IMR-90 (cell line): ENCODE data around the gene RHOT2. TPM values are rescaled to one million over a fixed set of nuclear protein-coding genes. Genes with fewer than 3 reads are reported as not detected.

Source experiments
- ATAC-seq: fragments of 200-7000 bp; cut with Tn5 transposase; 2 replicates; pipeline ENCODE4 v1.9.1; 2020; ENCODE audit warnings: low read depth, mild to moderate bottlenecking, moderate library complexity
- BruUV-seq: library from RNA; stranded (reverse); fragments of 400-500 nt; replicated peaks from 2 replicates; lab custom pipeline; 2021; lab: Mats Ljungman, UMichigan
- CTCF ChIA-PET: fragments of 300-600 bp; formaldehyde crosslinking; extraction: SDS; loops from one replicate; lab custom pipeline; 2021; ENCODE audit warnings: antibody characterized with exemption; lab: Yijun Ruan, JAX
- POLR2A ChIA-PET: fragments of 300-600 bp; sonication (Branson Sonifier 250); formaldehyde crosslinking; loops from one replicate; lab custom pipeline; 2022; ENCODE audit warnings: antibody characterized with exemption; ENCODE audit not compliant: unreplicated experiment; lab: Charles Lee
- DNase-seq: peaks from one replicate; pipeline ENCODE4 v3.0.0; 2013
- H2AFZ ChIP-seq: replicated peaks from 2 replicates; pipeline ENCODE3; 2013; ENCODE audit warnings: low read length, mild to moderate bottlenecking; ENCODE audit not compliant: poor library complexity
- H2AK5ac ChIP-seq: 2 replicates; pipeline ENCODE4 v1.6.1; 2013; ENCODE audit warnings: low read depth, low read length, inconsistent platforms
- H2AK9ac ChIP-seq: replicated peaks from 2 replicates; pipeline ENCODE3; 2013; ENCODE audit warnings: mild to moderate bottlenecking, low read depth, low read length, moderate library complexity; ENCODE audit not compliant: poor library complexity
- H2BK120ac ChIP-seq: 2 replicates; pipeline ENCODE4 v1.6.1; 2013; ENCODE audit warnings: low read depth, low read length, inconsistent platforms
- H2BK15ac ChIP-seq: 3 replicates; pipeline ENCODE4 v1.6.1; 2013; ENCODE audit warnings: low read depth, low read length, inconsistent platforms
- H2BK20ac ChIP-seq: 2 replicates; pipeline ENCODE4 v1.6.1; 2013; ENCODE audit warnings: low read depth, mild to moderate bottlenecking, inconsistent platforms, low read length, moderate library complexity
- H2BK5ac ChIP-seq: 2 replicates; pipeline ENCODE4 v1.6.1; 2013; ENCODE audit warnings: mild to moderate bottlenecking, low read depth, low read length, inconsistent platforms; ENCODE audit not compliant: poor library complexity, severe bottlenecking
- H3K14ac ChIP-seq: replicated peaks from 2 replicates; pipeline ENCODE4 v1.6.1; 2013; ENCODE audit warnings: low read depth, low read length, inconsistent platforms
- H3K18ac ChIP-seq: 2 replicates; pipeline ENCODE4 v1.6.1; 2013; ENCODE audit warnings: low read depth, low read length, control low read depth
- H3K23ac ChIP-seq: 2 replicates; pipeline ENCODE4 v1.6.1; 2013; ENCODE audit warnings: low read depth, low read length, inconsistent platforms
- H3K27ac ChIP-seq: 2 replicates; pipeline ENCODE4 v1.5.1; 2013; ENCODE audit warnings: mild to moderate bottlenecking, control low read depth, low read length; ENCODE audit not compliant: insufficient read depth
- H3K27me3 ChIP-seq: 2 replicates; pipeline ENCODE4 v1.6.1; 2013; ENCODE audit warnings: low read length; ENCODE audit not compliant: control insufficient read depth, insufficient read depth
- H3K36me3 ChIP-seq: 2 replicates; pipeline ENCODE4 v1.6.1; 2013; ENCODE audit warnings: low read length, mixed read lengths; ENCODE audit not compliant: control insufficient read depth, insufficient read depth
- H3K4ac ChIP-seq: 2 replicates; pipeline ENCODE4 v1.6.1; 2013; ENCODE audit warnings: low read depth, low read length, inconsistent platforms
- H3K4me1 ChIP-seq: 2 replicates; pipeline ENCODE4 v1.6.1; 2013; ENCODE audit warnings: low read length, mixed read lengths; ENCODE audit not compliant: control insufficient read depth, insufficient read depth
- H3K4me2 ChIP-seq: 2 replicates; pipeline ENCODE4 v1.6.1; 2013; ENCODE audit warnings: low read depth, mild to moderate bottlenecking, control low read depth, low read length, moderate library complexity
- H3K4me3 ChIP-seq: 2 replicates; pipeline ENCODE4 v1.5.1; 2013; ENCODE audit warnings: low read depth, mild to moderate bottlenecking, control low read depth, low read length, moderate library complexity; ENCODE audit not compliant: insufficient read depth
- H3K56ac ChIP-seq: 2 replicates; pipeline ENCODE4 v1.6.1; 2013; ENCODE audit warnings: low read length, inconsistent platforms; ENCODE audit not compliant: insufficient read depth; ENCODE audit errors: extremely low read depth
- H3K79me1 ChIP-seq, 2 experiments: 2 replicates each; pipeline ENCODE4 v1.6.1; 2013; ENCODE audit warnings: low read length in 2 of 2, inconsistent platforms in 1 of 2, low read depth in 1 of 2
- H3K9ac ChIP-seq: 2 replicates; pipeline ENCODE4 v1.6.1; 2013; ENCODE audit warnings: low read depth, low read length, control low read depth
- H3K9me1 ChIP-seq: 2 replicates; pipeline ENCODE4 v1.6.1; 2013; ENCODE audit warnings: low read length, inconsistent platforms; ENCODE audit not compliant: insufficient read depth
- H3K9me3 ChIP-seq: 2 replicates; pipeline ENCODE4 v1.6.1; 2013; ENCODE audit warnings: low read length; ENCODE audit not compliant: control insufficient read depth, insufficient read depth
- H4K20me1 ChIP-seq: 2 replicates; pipeline ENCODE4 v1.6.1; 2013; ENCODE audit warnings: low read length, inconsistent platforms; ENCODE audit not compliant: insufficient read depth
- H4K5ac ChIP-seq: 2 replicates; pipeline ENCODE4 v1.6.1; 2013; ENCODE audit warnings: mild to moderate bottlenecking, low read depth, low read length, control low read depth
- H4K8ac ChIP-seq, 2 experiments: 2 replicates each; pipeline ENCODE4 v1.6.1; 2013; ENCODE audit warnings: low read depth in 2 of 2, low read length in 2 of 2, control low read depth in 1 of 2, inconsistent platforms in 1 of 2
- H4K91ac ChIP-seq: 2 replicates; pipeline ENCODE4 v1.6.1; 2013; ENCODE audit warnings: low read depth, low read length, inconsistent platforms; ENCODE audit not compliant: insufficient read depth
- CTCF ChIP-seq: conservative IDR thresholded peaks from 2 replicates; pipeline ENCODE4 v1.5.1; 2012; ENCODE audit warnings: mild to moderate bottlenecking, low read depth, low read length, improper control_type of control experiment
- NFE2L2 ChIP-seq: fragments of 150-350 bp; IDR thresholded peaks from 2 replicates; pipeline ENCODE4 v1.6.1; 2016; ENCODE audit warnings: low read depth, mild to moderate bottlenecking, low read length
- WGBS, 2 experiments: methylation state at CpG; one replicate each; pipeline versions ENCODE4 v1.1.5 to v1.1.7; 2013; ENCODE audit warnings: missing lambda C conversion rate in 2 of 2; ENCODE audit not compliant: insufficient read length in 1 of 2; ENCODE audit errors: extremely low coverage in 2 of 2; 5-methylcytosine and 5-hydroxymethylcytosine counted together
- dilution Hi-C: fragments of 300-500 bp; cut with HindIII; formaldehyde crosslinking; loops from one replicate; pipeline ENCODE4 v1.14.3; 2018; ENCODE audit warnings: low sequenced_read_pairs; ENCODE audit not compliant: unreplicated experiment
- in situ Hi-C: fragments of 300-500 bp; cut with MboI; formaldehyde crosslinking; loops from 3 replicates; pipeline ENCODE4 v1.14.3; 2019; ENCODE audit warnings: low sequenced_read_pairs, inconsistent platforms, mixed read lengths
- intact Hi-C: fragments of 100-400 bp; cut with micrococcal nuclease; formaldehyde crosslinking; loops from 2 replicates; pipeline ENCODE4 v1.10.0; 2022
- polyA plus RNA-seq, 3 experiments: library from polyadenylated mRNA; depleted of rRNA; stranded (reverse); fragments of >200 nt; gene quantifications; 2 replicates each; pipeline ENCODE4 v1.2.3, GENCODE V29; 2012; ENCODE audit warnings: low replicate concordance in 1 of 3
- total RNA-seq: library from RNA; depleted of rRNA; stranded (reverse); fragments of >200 nt; gene quantifications from 2 replicates; pipeline ENCODE4 v1.2.3, GENCODE V29; 2012

RHOT2 gene
- total and polyA plus RNA-seq, 2 of the 4 experiments (the other 2 are of a cell fraction) = 20.3 to 181 TPM

GRCh38 chr16:715477-716199 lies 47.7 kb downstream of the RHOT2 start:
- dilution Hi-C loops (no loop called here), in situ Hi-C loops (loop anchor here (25.0 kb wide), 1 partner anchor 347 kb away; the partner anchor contains the start of gene SSTR5), intact Hi-C loops (no loop called here)
- Histone ChIP-seq H3K23ac (peak overlapping the region; percentile 31; the same call in 1 of the 2 replicates), H2BK120ac (no peak overlapping the region), H3K79me1 (peaks cover 13 to 23% of the 10 kb centered on the region in 2 experiments), H2BK15ac (no peak overlapping the region), H3K27ac (no peak overlapping the region; the same call in 1 of the 2 replicates), H2AFZ (peak overlapping the region; percentile 77), H2BK20ac (no peak overlapping the region), H3K4me3 (peak overlapping the region; percentile 70), H3K36me3 (no peaks in the 10 kb centered on the region), H3K4me2 (peak overlapping the region; percentile 90), H4K5ac (no peak overlapping the region), H3K14ac (no peak overlapping the region), H3K18ac (no peak overlapping the region), H3K27me3 (no peaks in the 10 kb centered on the region), H2AK5ac (peak overlapping the region; percentile 0; the same call in 1 of the 2 replicates), H4K91ac (no peak overlapping the region), H3K9me3 (no peaks in the 10 kb centered on the region), H4K20me1 (peaks cover 7% of the 10 kb centered on the region), H4K8ac (peak overlapping the region in 1 of 2 experiments; percentile 68; a peak in 1 of 4 replicates), H2BK5ac (no peak overlapping the region), H3K9me1 (no peaks in the 10 kb centered on the region), H3K9ac (peak overlapping the region; percentile 51; the same call in 1 of the 2 replicates), H3K56ac (no peak overlapping the region), H3K4ac (0 out of 2 replicates have a peak overlapping the region, but pooled peaks have one; percentile 52), H3K4me1 (peaks cover 15% of the 10 kb centered on the region), H2AK9ac (peak overlapping the region; percentile 94)
- peak; percentile 9 for ATAC-seq
- no peak for DNase-seq
- CTCF ChIA-PET = interaction anchor here (1.6 kb wide), 1 partner anchor 388 kb away, joined by 3 read pairs; no protein-coding TSS in a partner anchor
- WGBS, 2 experiments = 1% methylated on average over 45 of the region's 74 CpGs; no CpG with 5 or more reads in 1 of the 2 experiments
- POLR2A ChIA-PET = no interaction called here
- TF ChIP-seq CTCF (peak; percentile 38), NFE2L2 (no peak)
- BruUV-seq = no TSS peak
